Right forelimb (tissue), 1 donor: ENCODE results near the gene ANKRD13A.

Experiments
- DNase-seq: peaks from one replicate; pipeline ENCODE4 v3.0.0-alpha.2; 2018

The ANKRD13A gene

GRCh38 chr12:110088936-110089335 lies 89.7 kb downstream of the ANKRD13A start:
- DNase-seq: no peak
